Trophoblast cell (in vitro differentiated cells and primary cell): ENCODE data around the gene SEC24A.

Source experiments
- DNase-seq, 2 donors: peaks; one replicate each; pipeline ENCODE4 v3.0.0-alpha.2; 2016
- H2AFZ ChIP-seq: 2 replicates; pipeline ENCODE4 v1.6.1; 2013; ENCODE audit warnings: low read length, moderate library complexity, mild to moderate bottlenecking; ENCODE audit not compliant: insufficient read depth, poor library complexity
- H2AK5ac ChIP-seq: 2 replicates; pipeline ENCODE4 v1.6.1; 2013; ENCODE audit warnings: mild to moderate bottlenecking, low read length
- H2BK120ac ChIP-seq: 2 replicates; pipeline ENCODE4 v1.6.1; 2013; ENCODE audit warnings: low read length, mild to moderate bottlenecking, moderate library complexity; ENCODE audit not compliant: insufficient read depth, poor library complexity
- H2BK12ac ChIP-seq: 2 replicates; pipeline ENCODE4 v1.6.1; 2013; ENCODE audit warnings: mild to moderate bottlenecking, low read length, moderate library complexity
- H2BK5ac ChIP-seq: 2 replicates; pipeline ENCODE4 v1.6.1; 2013; ENCODE audit warnings: low read length, low read depth, moderate library complexity, mild to moderate bottlenecking; ENCODE audit not compliant: poor library complexity
- H3K14ac ChIP-seq: 2 replicates; pipeline ENCODE4 v1.6.1; 2013; ENCODE audit warnings: mild to moderate bottlenecking, low read length
- H3K18ac ChIP-seq: 2 replicates; pipeline ENCODE4 v1.6.1; 2013; ENCODE audit warnings: mild to moderate bottlenecking, low read length
- H3K23ac ChIP-seq: 2 replicates; pipeline ENCODE4 v1.6.1; 2013; ENCODE audit warnings: low read length
- H3K27ac ChIP-seq: 2 replicates; pipeline ENCODE4 v1.5.1; 2013; ENCODE audit warnings: low read depth, mild to moderate bottlenecking, inconsistent platforms, low read length, moderate library complexity
- H3K27me3 ChIP-seq: 2 replicates; pipeline ENCODE4 v1.6.1; 2013; ENCODE audit warnings: inconsistent platforms, mild to moderate bottlenecking, low read length, moderate library complexity; ENCODE audit not compliant: insufficient read depth
- H3K36me3 ChIP-seq, 2 experiments: 1 replicate in 1 of 2; 2 replicates in 1 of 2; pipeline ENCODE4 v1.6.1; 2013; ENCODE audit warnings: low read length in 2 of 2, mild to moderate bottlenecking in 2 of 2, moderate library complexity in 1 of 2; ENCODE audit not compliant: insufficient read depth in 2 of 2, control insufficient read depth in 1 of 2
- H3K4ac ChIP-seq: 2 replicates; pipeline ENCODE4 v1.6.1; 2013; ENCODE audit warnings: low read depth, mild to moderate bottlenecking, low read length, moderate library complexity
- H3K4me1 ChIP-seq, 2 experiments: 1 replicate in 1 of 2; 2 replicates in 1 of 2; pipeline ENCODE4 v1.6.1; 2013; ENCODE audit warnings: low read length in 2 of 2, mild to moderate bottlenecking in 2 of 2, moderate library complexity in 1 of 2; ENCODE audit not compliant: insufficient read depth in 2 of 2, control insufficient read depth in 1 of 2
- H3K4me2 ChIP-seq: 2 replicates; pipeline ENCODE4 v1.6.1; 2013; ENCODE audit warnings: inconsistent platforms, mild to moderate bottlenecking, low read length, moderate library complexity
- H3K4me3 ChIP-seq: 2 replicates; pipeline ENCODE4 v1.5.1; 2013; ENCODE audit warnings: mild to moderate bottlenecking, low read depth, low read length, inconsistent platforms
- H3K79me1 ChIP-seq: one replicate; pipeline ENCODE4 v1.6.1; 2013; ENCODE audit warnings: low read length
- H3K79me2 ChIP-seq: 2 replicates; pipeline ENCODE4 v1.6.1; 2013; ENCODE audit warnings: low read length, mild to moderate bottlenecking; ENCODE audit not compliant: control insufficient read depth, insufficient read depth, poor library complexity
- H3K9ac ChIP-seq: 2 replicates; pipeline ENCODE4 v1.6.1; 2013; ENCODE audit warnings: mild to moderate bottlenecking, low read length
- H3K9me3 ChIP-seq: 2 replicates; pipeline ENCODE4 v1.6.1; 2013; ENCODE audit warnings: low read depth, mild to moderate bottlenecking, control low read depth, inconsistent platforms, low read length; ENCODE audit not compliant: insufficient read depth
- H4K12ac ChIP-seq: 2 replicates; pipeline ENCODE4 v1.6.1; 2013; ENCODE audit warnings: low read depth, mild to moderate bottlenecking, low read length, moderate library complexity
- H4K8ac ChIP-seq: 2 replicates; pipeline ENCODE4 v1.6.1; 2013; ENCODE audit warnings: low read depth, mild to moderate bottlenecking, low read length, moderate library complexity
- H4K91ac ChIP-seq: one replicate; pipeline ENCODE4 v1.6.1; 2013; ENCODE audit warnings: low read depth, mild to moderate bottlenecking, low read length, moderate library complexity
- WGBS: extraction: QIAGEN DNeasy Blood & Tissue Kit; methylation state at CpG from one replicate; pipeline ENCODE4 v1.1.7; 2013; ENCODE audit warnings: missing lambda C conversion rate; ENCODE audit not compliant: insufficient read length, insufficient coverage; ENCODE audit errors: extremely low coverage; 5-methylcytosine and 5-hydroxymethylcytosine counted together

SEC24A gene

DNA sequence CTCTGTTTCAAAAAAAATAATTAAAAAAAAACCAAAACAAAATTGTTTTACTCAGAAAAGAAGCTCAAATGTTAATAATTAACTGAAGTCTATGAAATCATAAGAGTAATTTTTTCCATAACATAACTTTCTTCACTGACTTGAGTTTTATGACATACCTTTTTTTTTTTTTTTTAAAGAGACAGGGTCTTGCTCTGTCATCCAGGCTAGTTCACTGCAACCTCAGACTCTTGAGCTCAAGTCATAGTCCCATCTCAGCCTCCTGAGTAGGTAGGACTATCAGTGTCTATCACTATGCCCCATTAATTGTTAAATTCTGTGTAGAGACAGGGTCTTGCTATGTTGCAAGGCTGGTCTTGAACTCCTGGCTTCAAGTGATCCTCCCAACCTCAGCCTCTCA, 37.9 kb upstream of the SEC24A start:
- H2AFZ ChIP-seq = no peak overlapping the region
- H3K4me3 ChIP-seq = no peak overlapping the region
- no peak overlapping the region for H3K23ac ChIP-seq
- no peak overlapping the region for H3K14ac ChIP-seq
- H2BK12ac ChIP-seq = no peak overlapping the region
- DNase-seq = no peak
- H3K4ac ChIP-seq = no peak overlapping the region
- H3K9ac ChIP-seq = no peak overlapping the region
- H3K27ac ChIP-seq = no peak overlapping the region
- no peak overlapping the region for H2BK120ac ChIP-seq
- no peak overlapping the region for H3K4me2 ChIP-seq
- H4K8ac ChIP-seq = no peak overlapping the region
- H2AK5ac ChIP-seq = no peak overlapping the region
- H2BK5ac ChIP-seq = no peak overlapping the region
- no peak overlapping the region for H3K18ac ChIP-seq
- H3K4me1 ChIP-seq = no peaks in the 10 kb centered on the region
- no peaks in the 10 kb centered on the region for H3K79me1 ChIP-seq
- H4K91ac ChIP-seq = no peak overlapping the region
- no peaks in the 10 kb centered on the region for H3K27me3 ChIP-seq
- no peak overlapping the region for H4K12ac ChIP-seq
- no peaks in the 10 kb centered on the region for H3K9me3 ChIP-seq
- H3K36me3 ChIP-seq = peaks cover 0 to 21% of the 10 kb centered on the region in 2 experiments
- H3K79me2 ChIP-seq = no peaks in the 10 kb centered on the region

DNA sequence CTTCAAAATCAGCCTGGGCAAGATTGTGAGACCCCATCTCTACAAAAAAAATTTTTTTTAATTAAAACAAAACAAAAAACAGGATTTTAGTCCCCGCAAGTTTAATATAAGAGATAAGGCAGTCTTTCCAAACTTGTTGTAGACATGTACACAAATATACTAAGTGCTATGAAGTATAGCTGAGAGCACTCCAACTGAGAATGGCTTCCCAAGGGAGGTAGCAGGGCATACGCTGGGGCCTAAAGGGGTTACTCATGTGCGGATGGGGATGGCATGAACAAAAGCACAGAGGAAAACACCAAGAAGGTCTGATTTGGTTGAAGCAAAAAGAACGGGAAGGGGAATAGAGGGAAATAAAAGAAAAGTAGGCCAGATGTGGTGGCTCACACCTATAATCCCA, 37.1 kb upstream of the SEC24A start:
- H4K8ac ChIP-seq = no peak overlapping the region
- no CpG with 5 or more reads among the region's 4 CpGs for WGBS

DNA sequence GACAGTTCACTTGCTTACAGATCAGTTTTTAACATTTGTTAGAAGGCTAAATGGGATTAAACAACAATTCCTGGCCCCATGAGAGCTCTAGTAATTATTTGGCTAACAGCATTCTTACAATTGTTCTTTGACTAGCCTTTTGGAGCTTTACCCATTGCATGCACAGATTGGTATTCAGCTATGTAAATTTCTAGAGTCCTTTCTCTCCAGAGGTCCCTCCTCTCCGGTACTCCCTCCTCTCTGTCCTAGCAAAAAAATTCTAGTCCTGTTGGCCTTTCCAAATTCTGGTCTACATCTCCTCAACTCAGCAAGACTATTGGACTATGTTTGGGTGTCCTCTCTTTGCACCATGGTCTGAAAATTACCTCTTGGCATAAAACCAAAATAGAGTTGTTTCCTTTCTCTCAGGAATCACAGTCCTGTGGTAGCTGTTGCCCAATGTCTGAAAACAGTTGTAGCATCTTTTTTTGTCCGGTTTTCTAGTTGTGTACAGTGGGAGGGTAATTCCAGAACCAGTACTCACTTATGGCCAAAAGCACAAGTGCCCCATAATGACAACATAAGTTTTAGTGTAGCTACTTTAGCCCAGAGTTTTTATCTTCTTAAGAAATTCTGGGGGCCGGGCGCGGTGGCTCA, 34.0 kb upstream of the SEC24A start:
- Histone ChIP-seq H4K91ac (no peak overlapping the region), H4K8ac (no peak overlapping the region), H2BK12ac (no peak overlapping the region), H2AK5ac (no peak overlapping the region), H3K4me1 (no peaks in the 10 kb centered on the region), H3K9ac (no peak overlapping the region), H3K18ac (no peak overlapping the region), H3K27me3 (no peaks in the 10 kb centered on the region), H3K14ac (no peak overlapping the region), H3K4me2 (no peak overlapping the region), H4K12ac (no peak overlapping the region), H3K23ac (no peak overlapping the region), H2AFZ (no peak overlapping the region), H3K27ac (no peak overlapping the region), H3K79me1 (no peaks in the 10 kb centered on the region), H2BK120ac (no peak overlapping the region), H3K4me3 (no peak overlapping the region), H3K4ac (no peak overlapping the region), H3K79me2 (no peaks in the 10 kb centered on the region), H3K36me3 (peaks cover 14 to 22% of the 10 kb centered on the region in 2 experiments), H3K9me3 (no peaks in the 10 kb centered on the region), H2BK5ac (no peak overlapping the region)
- WGBS = no CpG with 5 or more reads among the region's 5 CpGs
- DNase-seq = peak in 1 of 2 donors; percentile 49

More for the DNA sequence above, 37.1 kb upstream of the SEC24A start:
- no peak overlapping the region for H2BK12ac ChIP-seq
- H3K4ac ChIP-seq = no peak overlapping the region
- no peaks in the 10 kb centered on the region for H3K27me3 ChIP-seq
- H2BK120ac ChIP-seq = no peak overlapping the region
- H3K23ac ChIP-seq = no peak overlapping the region
- H3K79me2 ChIP-seq = no peaks in the 10 kb centered on the region
- H3K79me1 ChIP-seq = no peaks in the 10 kb centered on the region
- H2BK5ac ChIP-seq = no peak overlapping the region
- no peak overlapping the region for H3K18ac ChIP-seq
- no peak for DNase-seq
- no peak overlapping the region for H4K91ac ChIP-seq
- H3K4me2 ChIP-seq = no peak overlapping the region
- no peak overlapping the region for H2AFZ ChIP-seq
- no peak overlapping the region for H3K14ac ChIP-seq
- no peak overlapping the region for H3K27ac ChIP-seq
- no peaks in the 10 kb centered on the region for H3K4me1 ChIP-seq
- no peak overlapping the region for H3K4me3 ChIP-seq
- no peak overlapping the region for H4K12ac ChIP-seq
- no peak overlapping the region for H3K9ac ChIP-seq
- no peaks in the 10 kb centered on the region for H3K9me3 ChIP-seq
- H3K36me3 ChIP-seq = peaks cover 0 to 19% of the 10 kb centered on the region in 2 experiments
- no peak overlapping the region for H2AK5ac ChIP-seq

DNA sequence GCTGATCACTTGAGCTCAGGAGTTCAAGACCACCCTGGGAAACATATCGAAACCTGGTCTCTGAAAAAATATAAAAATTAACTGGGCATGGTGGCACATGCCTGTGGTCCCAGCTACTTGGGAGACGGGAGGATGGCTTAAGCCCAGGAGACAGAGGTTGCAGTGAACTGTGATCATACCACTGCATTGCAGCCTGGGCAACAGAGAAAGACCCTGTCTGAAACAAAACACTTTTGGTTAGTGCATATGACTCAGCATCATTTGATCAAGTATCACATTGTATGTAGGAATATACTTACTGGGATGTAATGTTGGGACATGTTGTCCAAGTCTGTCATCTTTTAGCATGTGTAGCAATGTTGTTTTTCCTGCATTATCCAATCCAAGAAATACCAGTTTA, 28.0 kb upstream of the SEC24A start:
- H2BK120ac ChIP-seq = no peak overlapping the region
- no peaks in the 10 kb centered on the region for H3K79me1 ChIP-seq
- H4K8ac ChIP-seq = no peak overlapping the region
- no peak overlapping the region for H2BK5ac ChIP-seq
- no peak overlapping the region for H4K91ac ChIP-seq
- no peak overlapping the region for H2AFZ ChIP-seq
- no peak overlapping the region for H3K14ac ChIP-seq
- no peaks in the 10 kb centered on the region for H3K4me1 ChIP-seq
- H3K18ac ChIP-seq = no peak overlapping the region
- H3K27me3 ChIP-seq = no peaks in the 10 kb centered on the region
- H3K4me3 ChIP-seq = no peak overlapping the region
- no peak overlapping the region for H3K4ac ChIP-seq
- H3K9ac ChIP-seq = no peak overlapping the region
- no peak overlapping the region for H4K12ac ChIP-seq
- WGBS = no CpG with 5 or more reads among the region's 2 CpGs
- H2BK12ac ChIP-seq = no peak overlapping the region
- no peaks in the 10 kb centered on the region for H3K79me2 ChIP-seq
- H3K9me3 ChIP-seq = no peaks in the 10 kb centered on the region
- H3K27ac ChIP-seq = no peak overlapping the region
- no peak overlapping the region for H3K23ac ChIP-seq
- H3K4me2 ChIP-seq = no peak overlapping the region
- DNase-seq = no peak
- peaks cover 24 to 35% of the 10 kb centered on the region in 2 experiments for H3K36me3 ChIP-seq
- H2AK5ac ChIP-seq = no peak overlapping the region
